ENCODE data around the gene KCNT2. TPM values are rescaled to one million over a fixed set of nuclear protein-coding genes. Genes with fewer than 3 reads are reported as not detected.

KCNT2 gene
- polyA plus RNA-seq, 1 donor from 2014 or later, result 21.4 TPM

DNA sequence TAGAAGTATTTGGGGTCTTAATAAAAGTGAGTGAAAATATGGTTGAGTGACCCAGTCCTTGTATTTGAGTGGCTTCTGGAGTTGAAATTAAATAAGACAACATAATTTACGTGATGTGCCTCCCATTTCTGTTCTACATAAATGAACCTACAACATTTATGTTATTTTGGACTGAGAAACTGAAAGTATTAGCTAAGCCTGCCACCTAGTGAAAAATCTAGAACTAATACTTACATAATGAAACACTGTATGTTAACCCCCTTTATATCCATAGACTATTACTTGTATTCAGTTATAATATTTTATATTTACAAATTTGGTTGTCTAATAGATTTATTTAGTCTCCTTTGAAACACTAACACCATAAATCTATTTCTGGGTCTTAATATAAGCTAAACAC, 298.9 kb downstream of the KCNT2 start:
- H2AFZ ChIP-seq (ENCODE audit: low read depth, low read length), result no peak overlapping the region
- H3F3A ChIP-seq (ENCODE audit: insufficient read depth, low read length, poor library complexity, severe bottlenecking), result no peaks in the 10 kb centered on the region
- peak; percentile 77 for TF ChIP-seq SMC3 (conservative IDR thresholded peaks at IDR 0.05; ENCODE audit: poor library complexity)
- no peak for TF ChIP-seq EP300 (conservative IDR thresholded peaks at IDR 0.05; ENCODE audit: poor library complexity, severe bottlenecking)
- no peak for TF ChIP-seq TAF1 (IDR thresholded peaks at IDR 0.05; ENCODE audit: low read depth)
- TF ChIP-seq, protein P1, sequence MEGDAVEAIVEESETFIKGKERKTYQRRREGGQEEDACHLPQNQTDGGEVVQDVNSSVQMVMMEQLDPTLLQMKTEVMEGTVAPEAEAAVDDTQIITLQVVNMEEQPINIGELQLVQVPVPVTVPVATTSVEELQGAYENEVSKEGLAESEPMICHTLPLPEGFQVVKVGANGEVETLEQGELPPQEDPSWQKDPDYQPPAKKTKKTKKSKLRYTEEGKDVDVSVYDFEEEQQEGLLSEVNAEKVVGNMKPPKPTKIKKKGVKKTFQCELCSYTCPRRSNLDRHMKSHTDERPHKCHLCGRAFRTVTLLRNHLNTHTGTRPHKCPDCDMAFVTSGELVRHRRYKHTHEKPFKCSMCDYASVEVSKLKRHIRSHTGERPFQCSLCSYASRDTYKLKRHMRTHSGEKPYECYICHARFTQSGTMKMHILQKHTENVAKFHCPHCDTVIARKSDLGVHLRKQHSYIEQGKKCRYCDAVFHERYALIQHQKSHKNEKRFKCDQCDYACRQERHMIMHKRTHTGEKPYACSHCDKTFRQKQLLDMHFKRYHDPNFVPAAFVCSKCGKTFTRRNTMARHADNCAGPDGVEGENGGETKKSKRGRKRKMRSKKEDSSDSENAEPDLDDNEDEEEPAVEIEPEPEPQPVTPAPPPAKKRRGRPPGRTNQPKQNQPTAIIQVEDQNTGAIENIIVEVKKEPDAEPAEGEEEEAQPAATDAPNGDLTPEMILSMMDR (IDR thresholded peaks at IDR 0.05; ENCODE audit: poor library complexity, severe bottlenecking), result peak; percentile 67
- TF ChIP-seq RAD21 (conservative IDR thresholded peaks at IDR 0.05), result peak; percentile 77
- no peak for TF ChIP-seq POLR2AphosphoS5 (IDR thresholded peaks at IDR 0.05)
- TF ChIP-seq MXI1 (conservative IDR thresholded peaks at IDR 0.05; ENCODE audit: poor library complexity, severe bottlenecking), result no peak
- TF ChIP-seq, protein P2, sequence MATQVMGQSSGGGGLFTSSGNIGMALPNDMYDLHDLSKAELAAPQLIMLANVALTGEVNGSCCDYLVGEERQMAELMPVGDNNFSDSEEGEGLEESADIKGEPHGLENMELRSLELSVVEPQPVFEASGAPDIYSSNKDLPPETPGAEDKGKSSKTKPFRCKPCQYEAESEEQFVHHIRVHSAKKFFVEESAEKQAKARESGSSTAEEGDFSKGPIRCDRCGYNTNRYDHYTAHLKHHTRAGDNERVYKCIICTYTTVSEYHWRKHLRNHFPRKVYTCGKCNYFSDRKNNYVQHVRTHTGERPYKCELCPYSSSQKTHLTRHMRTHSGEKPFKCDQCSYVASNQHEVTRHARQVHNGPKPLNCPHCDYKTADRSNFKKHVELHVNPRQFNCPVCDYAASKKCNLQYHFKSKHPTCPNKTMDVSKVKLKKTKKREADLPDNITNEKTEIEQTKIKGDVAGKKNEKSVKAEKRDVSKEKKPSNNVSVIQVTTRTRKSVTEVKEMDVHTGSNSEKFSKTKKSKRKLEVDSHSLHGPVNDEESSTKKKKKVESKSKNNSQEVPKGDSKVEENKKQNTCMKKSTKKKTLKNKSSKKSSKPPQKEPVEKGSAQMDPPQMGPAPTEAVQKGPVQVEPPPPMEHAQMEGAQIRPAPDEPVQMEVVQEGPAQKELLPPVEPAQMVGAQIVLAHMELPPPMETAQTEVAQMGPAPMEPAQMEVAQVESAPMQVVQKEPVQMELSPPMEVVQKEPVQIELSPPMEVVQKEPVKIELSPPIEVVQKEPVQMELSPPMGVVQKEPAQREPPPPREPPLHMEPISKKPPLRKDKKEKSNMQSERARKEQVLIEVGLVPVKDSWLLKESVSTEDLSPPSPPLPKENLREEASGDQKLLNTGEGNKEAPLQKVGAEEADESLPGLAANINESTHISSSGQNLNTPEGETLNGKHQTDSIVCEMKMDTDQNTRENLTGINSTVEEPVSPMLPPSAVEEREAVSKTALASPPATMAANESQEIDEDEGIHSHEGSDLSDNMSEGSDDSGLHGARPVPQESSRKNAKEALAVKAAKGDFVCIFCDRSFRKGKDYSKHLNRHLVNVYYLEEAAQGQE (IDR thresholded peaks at IDR 0.05; ENCODE audit: borderline replicate concordance), result no peak
- TF ChIP-seq EZH2 (IDR thresholded peaks at IDR 0.05; ENCODE audit: borderline replicate concordance, insufficient read depth, low read length, poor library complexity, severe bottlenecking), result no peak
- H3K27ac ChIP-seq (ENCODE audit: low read length), result no peak overlapping the region
- H3K27me3 ChIP-seq (ENCODE audit: insufficient read depth, low read depth, low read length), result no peaks in the 10 kb centered on the region
- H3K4me2 ChIP-seq (ENCODE audit: low read length), result no peak overlapping the region
- H3K79me2 ChIP-seq (replicated peaks; ENCODE audit: insufficient read depth, low read length), result no peaks in the 10 kb centered on the region
- no peaks in the 10 kb centered on the region for H3K36me3 ChIP-seq (ENCODE audit: insufficient read depth, low read length)
- H3K4me3 ChIP-seq (ENCODE audit: low read length), result no peak overlapping the region
- H3K9ac ChIP-seq (ENCODE audit: low read length), result no peak overlapping the region
- no peaks in the 10 kb centered on the region for H3K9me2 ChIP-seq (ENCODE audit: insufficient read depth, low read length)
- H3K9me3 ChIP-seq (ENCODE audit: low read length), result no peaks in the 10 kb centered on the region
- no peaks in the 10 kb centered on the region for H4K20me1 ChIP-seq (ENCODE audit: insufficient read depth)

DNA sequence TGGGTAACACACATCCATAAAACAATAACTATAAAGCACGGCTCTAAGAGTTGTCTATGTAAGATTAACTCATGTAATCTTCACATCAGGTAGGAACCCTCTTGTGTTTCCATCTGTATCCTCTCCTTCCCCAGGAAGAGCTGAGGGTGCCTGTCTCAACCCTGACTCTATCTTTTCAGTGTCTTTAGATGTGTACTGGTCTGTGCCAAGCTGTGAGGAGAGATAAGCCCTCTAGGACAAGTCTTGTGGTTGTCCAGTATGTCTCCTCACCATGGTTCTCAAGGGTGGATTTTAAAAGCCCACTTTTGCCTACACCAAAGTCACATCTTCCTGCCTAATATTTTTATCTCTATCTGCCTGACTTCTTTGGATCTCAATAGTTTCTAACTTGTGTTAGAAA, 300.1 kb downstream of the KCNT2 start:
- no peaks in the 10 kb centered on the region for H4K20me1 ChIP-seq (ENCODE audit: insufficient read depth)
- H3K9me3 ChIP-seq (ENCODE audit: low read length), result no peaks in the 10 kb centered on the region
- no peak overlapping the region for H3K9ac ChIP-seq (ENCODE audit: low read length)
- H3K27ac ChIP-seq (ENCODE audit: low read length), result no peak overlapping the region
- H3K36me3 ChIP-seq (ENCODE audit: insufficient read depth, low read length), result no peaks in the 10 kb centered on the region
- no peaks in the 10 kb centered on the region for H3K27me3 ChIP-seq (ENCODE audit: insufficient read depth, low read depth, low read length)
- no peak overlapping the region for H2AFZ ChIP-seq (ENCODE audit: low read depth, low read length)
- no peaks in the 10 kb centered on the region for H3K79me2 ChIP-seq (replicated peaks; ENCODE audit: insufficient read depth, low read length)
- no peak for TF ChIP-seq MXI1 (conservative IDR thresholded peaks at IDR 0.05; ENCODE audit: poor library complexity, severe bottlenecking)
- TF ChIP-seq, protein P1 (IDR thresholded peaks at IDR 0.05; ENCODE audit: poor library complexity, severe bottlenecking), result no peak
- no peak for TF ChIP-seq TAF1 (IDR thresholded peaks at IDR 0.05; ENCODE audit: low read depth)
- TF ChIP-seq, protein P2 (IDR thresholded peaks at IDR 0.05; ENCODE audit: borderline replicate concordance), result no peak
- TF ChIP-seq EP300 (conservative IDR thresholded peaks at IDR 0.05; ENCODE audit: poor library complexity, severe bottlenecking), result no peak
- TF ChIP-seq SMC3 (conservative IDR thresholded peaks at IDR 0.05; ENCODE audit: poor library complexity), result no peak
- TF ChIP-seq POLR2AphosphoS5 (IDR thresholded peaks at IDR 0.05), result no peak
- no peak for TF ChIP-seq EZH2 (IDR thresholded peaks at IDR 0.05; ENCODE audit: borderline replicate concordance, insufficient read depth, low read length, poor library complexity, severe bottlenecking)
- H3K9me2 ChIP-seq (ENCODE audit: insufficient read depth, low read length), result no peaks in the 10 kb centered on the region
- H3K4me3 ChIP-seq (ENCODE audit: low read length), result no peak overlapping the region
- H3K4me2 ChIP-seq (ENCODE audit: low read length), result no peak overlapping the region
- no peaks in the 10 kb centered on the region for H3F3A ChIP-seq (ENCODE audit: insufficient read depth, low read length, poor library complexity, severe bottlenecking)

Measured in neural cell (in vitro differentiated cells).